Upper lobe of right lung (tissue), 1 donor: Measurements from ENCODE around the gene CDH5. TPM values are rescaled to one million over a fixed set of nuclear protein-coding genes. Genes with fewer than 3 reads are reported as not detected.
A peak's percentile ranks its signal among the peaks of the same experiment; 100 is the strongest.

ENCODE experiments used
- ATAC-seq: fragments of 200-7000 bp; cut with Tn5 transposase; one replicate; pipeline ENCODE4 v1.9.1; 2020; ENCODE audit warnings: mild to moderate bottlenecking, moderate library complexity
- DNase-seq: peaks from one replicate; pipeline ENCODE4 v3.0.0-alpha.2; 2020
- H3K27ac ChIP-seq: fragments of 200-600 bp; one replicate; pipeline ENCODE4 v1.8.0; 2022
- H3K27me3 ChIP-seq: fragments of 200-600 bp; one replicate; pipeline ENCODE4 v1.8.0; 2022; ENCODE audit warnings: mild to moderate bottlenecking
- H3K36me3 ChIP-seq: fragments of 200-600 bp; one replicate; pipeline ENCODE4 v1.8.0; 2022
- H3K4me1 ChIP-seq: fragments of 200-600 bp; one replicate; pipeline ENCODE4 v1.8.0; 2022
- H3K4me3 ChIP-seq: fragments of 200-600 bp; one replicate; pipeline ENCODE4 v1.8.0; 2022; ENCODE audit warnings: mild to moderate bottlenecking
- H3K9me3 ChIP-seq: fragments of 200-600 bp; one replicate; pipeline ENCODE4 v1.8.0; 2022
- CTCF ChIP-seq: fragments of 200-600 bp; IDR thresholded peaks from one replicate; pipeline ENCODE4 v1.8.0; 2022; ENCODE audit warnings: antibody characterized with exemption
- intact Hi-C: fragments of 100-400 bp; cut with DNase I; formaldehyde crosslinking; loops from one replicate; pipeline ENCODE4 v1.11.0; 2022
- total RNA-seq: library from RNA; stranded (reverse); fragmentation: NEBNext Ultra II Directional; extraction: Animal tissue kit (Norgen Biotek cat#: 25700); gene quantifications from one replicate; pipeline ENCODE4 v1.2.1, GENCODE V29; 2021
- donor health status: DM: no; HTN: yes; CAD: no; lungs with severe emphysema.

Gene CDH5
- total RNA-seq, 1 donor from 2014 or later, result 144 TPM

GRCh38 chr16:66421891-66422290, 55.4 kb downstream of the CDH5 start:
- peaks cover 6% of the 10 kb centered on the region for H3K4me1 ChIP-seq
- TF ChIP-seq CTCF, result no peak
- no peaks in the 10 kb centered on the region for H3K36me3 ChIP-seq
- H3K27me3 ChIP-seq, result peaks cover 17% of the 10 kb centered on the region
- ATAC-seq (no peak), DNase-seq (no peak)
- H3K27ac ChIP-seq, result no peak overlapping the region
- no peaks in the 10 kb centered on the region for H3K9me3 ChIP-seq
- H3K4me3 ChIP-seq, result no peak overlapping the region
- intact Hi-C loops, result no loop called here

DNA sequence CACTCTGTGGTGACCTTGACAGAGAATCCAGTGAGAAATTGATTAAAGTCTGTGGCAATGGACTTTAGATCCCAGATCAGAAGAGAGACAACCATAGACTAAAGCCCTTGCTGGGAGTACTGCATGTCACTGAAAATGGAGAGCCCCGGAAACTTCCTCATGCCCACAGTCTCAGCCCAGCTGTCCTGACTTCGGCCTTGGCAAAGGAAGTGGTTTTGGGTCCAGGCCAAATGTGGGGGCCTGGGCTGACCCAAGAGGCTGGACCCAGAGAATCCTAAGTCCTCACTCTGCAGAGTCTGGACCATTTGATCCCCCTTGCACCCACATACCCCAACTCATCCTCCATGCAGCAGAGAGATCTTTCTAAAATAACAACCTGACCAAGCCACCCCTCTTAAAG, 55.9 kb downstream of the CDH5 start:
- Histone ChIP-seq H3K27ac (no peak overlapping the region), H3K4me1 (peaks cover 7% of the 10 kb centered on the region), H3K9me3 (no peaks in the 10 kb centered on the region), H3K36me3 (no peaks in the 10 kb centered on the region), H3K4me3 (no peak overlapping the region), H3K27me3 (peaks cover 17% of the 10 kb centered on the region)
- no peak for DNase-seq
- ATAC-seq, result no peak
- TF ChIP-seq CTCF, result no peak
- intact Hi-C loops, result no loop called here

DNA sequence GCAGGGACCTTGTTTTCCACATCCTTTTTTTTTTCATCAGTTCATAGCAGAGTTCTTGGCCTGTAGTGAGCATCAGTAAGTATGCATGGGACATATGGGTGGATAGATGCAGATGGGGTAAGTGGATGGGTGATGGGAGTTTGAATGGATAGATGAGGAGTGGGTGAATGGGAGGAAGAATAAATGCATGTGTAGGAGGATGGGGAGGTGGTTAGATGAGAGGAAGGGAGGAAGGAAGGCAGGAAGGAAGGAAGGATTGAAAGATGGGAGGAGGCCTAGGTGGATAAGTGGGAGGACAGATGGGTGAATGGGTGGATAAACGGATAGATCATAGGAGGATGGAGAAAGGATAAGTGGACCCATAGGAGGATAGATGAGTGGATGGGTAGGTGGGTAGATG, 56.7 kb downstream of the CDH5 start:
- no peaks in the 10 kb centered on the region for H3K9me3 ChIP-seq
- TF ChIP-seq CTCF, result no peak
- no peak overlapping the region for H3K4me3 ChIP-seq
- peaks cover 15% of the 10 kb centered on the region for H3K4me1 ChIP-seq
- H3K27me3 ChIP-seq, result peaks cover 25% of the 10 kb centered on the region
- intact Hi-C loops, result no loop called here
- ATAC-seq (no peak), DNase-seq (no peak)
- H3K36me3 ChIP-seq, result no peaks in the 10 kb centered on the region
- no peak overlapping the region for H3K27ac ChIP-seq

GRCh38 chr16:66425651-66426050, 59.2 kb downstream of the CDH5 start:
- ATAC-seq (no peak), DNase-seq (no peak)
- Histone ChIP-seq H3K27ac (no peak overlapping the region), H3K4me1 (peaks cover 16% of the 10 kb centered on the region), H3K36me3 (no peaks in the 10 kb centered on the region), H3K4me3 (no peak overlapping the region), H3K9me3 (no peaks in the 10 kb centered on the region), H3K27me3 (peaks cover 25% of the 10 kb centered on the region)
- no peak for TF ChIP-seq CTCF
- intact Hi-C loops, result no loop called here

DNA sequence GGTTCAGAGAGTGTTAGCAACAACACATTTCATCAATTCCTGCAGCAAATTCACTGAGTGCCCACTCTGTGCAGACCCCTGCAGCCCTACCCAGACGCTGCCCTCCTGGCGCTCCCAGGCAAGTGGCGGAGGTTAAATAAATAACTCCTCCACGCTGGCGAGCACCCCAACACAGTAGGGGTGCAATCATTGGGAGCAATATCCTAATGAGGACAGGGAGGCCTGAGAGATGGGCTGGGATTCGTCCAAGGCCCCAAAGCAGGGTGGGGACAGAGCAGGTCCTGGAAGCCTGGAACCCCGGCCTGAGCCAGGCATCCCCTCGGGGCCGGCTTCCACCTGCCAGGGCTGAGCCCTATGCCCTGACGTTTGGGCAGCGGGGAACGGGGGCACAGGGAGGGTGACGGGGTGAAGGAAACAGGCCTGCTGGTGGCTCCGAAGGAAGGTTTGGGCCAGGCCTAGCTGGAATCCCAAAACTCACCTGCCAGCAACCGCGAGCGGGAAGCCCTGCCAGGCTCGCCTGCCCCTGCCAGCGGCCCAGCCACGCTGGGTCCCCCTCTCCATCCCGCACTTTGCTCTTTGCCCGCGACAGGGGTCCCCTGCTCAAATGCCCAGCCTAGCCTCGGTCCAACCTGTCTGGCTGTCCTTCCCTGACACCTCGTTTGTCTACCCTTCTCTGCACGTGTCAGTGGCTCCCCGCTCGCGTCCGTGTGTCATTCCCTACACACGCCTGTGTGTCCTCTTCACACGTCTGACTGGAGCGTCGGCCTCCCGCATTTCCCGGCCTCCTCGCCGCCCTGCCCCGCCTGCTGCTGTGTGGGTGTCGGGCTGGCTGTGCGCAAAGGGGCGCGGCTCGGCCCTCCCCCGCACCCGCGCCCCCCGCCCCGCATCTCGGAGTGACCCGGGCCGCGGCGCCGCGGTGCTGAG, 59.9 kb downstream of the CDH5 start:
- Histone ChIP-seq H3K27me3 (peaks cover 25% of the 10 kb centered on the region), H3K9me3 (no peaks in the 10 kb centered on the region), H3K27ac (no peak overlapping the region), H3K36me3 (no peaks in the 10 kb centered on the region), H3K4me1 (peaks cover 16% of the 10 kb centered on the region), H3K4me3 (peak overlapping the region; percentile 32)
- ATAC-seq, result peak; percentile 21
- no peak for DNase-seq
- intact Hi-C loops, result no loop called here
- no peak for TF ChIP-seq CTCF
